C4-2B (cell line): ENCODE results near the gene ZDBF2.

Experiments
- ZFX ChIP-seq: fragments of 450-650 bp; IDR thresholded peaks from 2 replicates; pipeline ENCODE4 v1.6.1; 2017
- TF ChIP-seq, protein P1 (sequence below): fragments of 450-650 bp; conservative IDR thresholded peaks from 2 replicates; pipeline ENCODE4 v1.5.1; 2017; ENCODE audit warnings: mild to moderate bottlenecking

DNA sequence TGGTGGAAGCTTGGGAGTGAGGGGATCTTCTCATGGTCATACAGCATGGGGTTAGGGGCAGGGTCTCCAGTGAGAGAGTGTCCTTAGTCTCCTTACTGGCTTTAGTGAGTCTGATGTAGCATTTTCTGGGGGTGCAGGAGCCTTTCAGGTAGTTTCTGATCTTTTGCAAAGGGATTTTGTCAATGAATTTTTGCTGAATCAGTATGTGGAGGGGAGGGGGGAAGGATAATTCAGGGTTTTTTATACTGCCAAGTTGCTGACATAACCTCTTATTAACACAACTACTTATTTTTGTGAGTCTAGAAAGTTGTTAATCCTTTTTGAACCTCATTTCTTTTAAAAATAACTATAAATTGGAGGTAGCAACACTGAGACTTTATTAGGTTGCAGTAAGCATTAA, 35.3 kb upstream of the ZDBF2 start:
- TF ChIP-seq, protein P1, sequence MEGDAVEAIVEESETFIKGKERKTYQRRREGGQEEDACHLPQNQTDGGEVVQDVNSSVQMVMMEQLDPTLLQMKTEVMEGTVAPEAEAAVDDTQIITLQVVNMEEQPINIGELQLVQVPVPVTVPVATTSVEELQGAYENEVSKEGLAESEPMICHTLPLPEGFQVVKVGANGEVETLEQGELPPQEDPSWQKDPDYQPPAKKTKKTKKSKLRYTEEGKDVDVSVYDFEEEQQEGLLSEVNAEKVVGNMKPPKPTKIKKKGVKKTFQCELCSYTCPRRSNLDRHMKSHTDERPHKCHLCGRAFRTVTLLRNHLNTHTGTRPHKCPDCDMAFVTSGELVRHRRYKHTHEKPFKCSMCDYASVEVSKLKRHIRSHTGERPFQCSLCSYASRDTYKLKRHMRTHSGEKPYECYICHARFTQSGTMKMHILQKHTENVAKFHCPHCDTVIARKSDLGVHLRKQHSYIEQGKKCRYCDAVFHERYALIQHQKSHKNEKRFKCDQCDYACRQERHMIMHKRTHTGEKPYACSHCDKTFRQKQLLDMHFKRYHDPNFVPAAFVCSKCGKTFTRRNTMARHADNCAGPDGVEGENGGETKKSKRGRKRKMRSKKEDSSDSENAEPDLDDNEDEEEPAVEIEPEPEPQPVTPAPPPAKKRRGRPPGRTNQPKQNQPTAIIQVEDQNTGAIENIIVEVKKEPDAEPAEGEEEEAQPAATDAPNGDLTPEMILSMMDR: no peak
- TF ChIP-seq ZFX: no peak
